ENCODE measurements around the gene GALNT15. TPM values are rescaled to one million over a fixed set of nuclear protein-coding genes. Genes with fewer than 3 reads are reported as not detected.
A peak's percentile ranks its signal among the peaks of the same experiment; 100 is the strongest.

GALNT15 gene
- total and polyA plus RNA-seq, 2 donors (not counting 1 experiment from before 2014, with no cell fraction given), result not detected

DNA sequence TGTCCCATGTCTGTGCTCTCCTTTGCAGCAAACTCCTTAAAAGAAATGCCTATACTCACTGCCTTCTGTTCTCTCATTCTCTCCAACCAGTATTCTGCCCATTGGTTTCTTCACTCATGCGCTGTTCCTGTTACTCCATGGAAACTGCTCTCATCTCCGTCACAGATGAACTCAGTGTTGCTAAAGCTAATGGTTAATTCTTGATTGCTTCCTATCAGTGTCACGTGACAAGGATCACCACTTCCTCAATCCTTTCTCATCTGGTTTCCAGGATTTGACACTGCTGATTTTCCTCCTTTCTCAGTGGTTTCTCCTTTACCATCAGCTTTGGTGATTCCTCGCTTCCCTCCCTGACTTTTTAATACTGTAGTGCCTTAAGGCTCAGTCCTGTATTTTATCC, 87.7 kb downstream of the GALNT15 start:
- Histone ChIP-seq H3K79me2 (ENCODE audit: control insufficient read depth, insufficient read depth, low read length) (peaks cover 40% of the 10 kb centered on the region), H3K9me3 (ENCODE audit: control extremely low read depth in 1 of 3, control insufficient read depth in 2 of 3, insufficient read depth in 1 of 3, low read length in 2 of 3) (no peaks in the 10 kb centered on the region), H3K27ac (ENCODE audit: low read length in 2 of 2) (no peak overlapping the region), H3K9ac (ENCODE audit: low read length) (no peak overlapping the region), H3K4me3 (ENCODE audit: control extremely low read depth in 1 of 5, extremely low read depth in 1 of 5, insufficient read depth in 1 of 5, low read depth in 2 of 5, low read length in 4 of 5) (no peak overlapping the region), H2AFZ (ENCODE audit: insufficient read depth, low read depth, low read length, poor library complexity, severe bottlenecking) (no peak overlapping the region), H4K20me1 (ENCODE audit: control insufficient read depth, insufficient read depth, low read length, poor library complexity, severe bottlenecking) (no peaks in the 10 kb centered on the region), H3K4me1 (ENCODE audit: control insufficient read depth in 2 of 2, insufficient read depth in 2 of 2, low read length in 2 of 2) (peaks cover 12 to 13% of the 10 kb centered on the region in 2 donors), H3K36me3 (replicated peaks in 1 of 2; ENCODE audit: control extremely low read depth in 1 of 2, control insufficient read depth in 1 of 2, extremely low read depth in 1 of 2, insufficient read depth in 2 of 2, low read length in 1 of 2) (peaks cover 8 to 20% of the 10 kb centered on the region in 2 experiments), H3K27me3 (replicated peaks in 1 of 4; ENCODE audit: control extremely low read depth in 1 of 4, control insufficient read depth in 3 of 4, insufficient read depth in 4 of 4, low read length in 3 of 4) (no peaks in the 10 kb centered on the region), H3K4me2 (replicated peaks; ENCODE audit: low read depth, low read length, poor library complexity, severe bottlenecking) (no peak overlapping the region)
- H3K27me3 Mint-ChIP-seq, result no peaks in the 10 kb centered on the region
- H3K9me3 Mint-ChIP-seq (ENCODE audit: insufficient read depth), result no peaks in the 10 kb centered on the region
- no peak overlapping the region for H3K27ac Mint-ChIP-seq
- intact Hi-C loops (cut with micrococcal nuclease), result loop anchor here (10.0 kb wide), 1 partner anchor 837 kb away; the partner anchor contains the start of genes EAF1 and METTL6
- DNase-seq, result no peak
- ChIA-PET CTCF (no interaction called here), POLR2A (no interaction called here)
- H3K4me1 Mint-ChIP-seq, result peaks cover 22% of the 10 kb centered on the region
- TF ChIP-seq EZH2 (IDR thresholded peaks at IDR 0.05; ENCODE audit: borderline replicate concordance, insufficient read depth, low read depth, low read length, poor library complexity, severe bottlenecking), result no peak
- TF ChIP-seq, protein P1, sequence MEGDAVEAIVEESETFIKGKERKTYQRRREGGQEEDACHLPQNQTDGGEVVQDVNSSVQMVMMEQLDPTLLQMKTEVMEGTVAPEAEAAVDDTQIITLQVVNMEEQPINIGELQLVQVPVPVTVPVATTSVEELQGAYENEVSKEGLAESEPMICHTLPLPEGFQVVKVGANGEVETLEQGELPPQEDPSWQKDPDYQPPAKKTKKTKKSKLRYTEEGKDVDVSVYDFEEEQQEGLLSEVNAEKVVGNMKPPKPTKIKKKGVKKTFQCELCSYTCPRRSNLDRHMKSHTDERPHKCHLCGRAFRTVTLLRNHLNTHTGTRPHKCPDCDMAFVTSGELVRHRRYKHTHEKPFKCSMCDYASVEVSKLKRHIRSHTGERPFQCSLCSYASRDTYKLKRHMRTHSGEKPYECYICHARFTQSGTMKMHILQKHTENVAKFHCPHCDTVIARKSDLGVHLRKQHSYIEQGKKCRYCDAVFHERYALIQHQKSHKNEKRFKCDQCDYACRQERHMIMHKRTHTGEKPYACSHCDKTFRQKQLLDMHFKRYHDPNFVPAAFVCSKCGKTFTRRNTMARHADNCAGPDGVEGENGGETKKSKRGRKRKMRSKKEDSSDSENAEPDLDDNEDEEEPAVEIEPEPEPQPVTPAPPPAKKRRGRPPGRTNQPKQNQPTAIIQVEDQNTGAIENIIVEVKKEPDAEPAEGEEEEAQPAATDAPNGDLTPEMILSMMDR (IDR thresholded peaks at IDR 0.05), result no peak
- no peak overlapping the region for H3K4me3 Mint-ChIP-seq
- WGBS (ENCODE audit: insufficient coverage), result 90% methylated on average over 4 of the region's 4 CpGs
- no peak for ATAC-seq (ENCODE audit: low read depth)

DNA sequence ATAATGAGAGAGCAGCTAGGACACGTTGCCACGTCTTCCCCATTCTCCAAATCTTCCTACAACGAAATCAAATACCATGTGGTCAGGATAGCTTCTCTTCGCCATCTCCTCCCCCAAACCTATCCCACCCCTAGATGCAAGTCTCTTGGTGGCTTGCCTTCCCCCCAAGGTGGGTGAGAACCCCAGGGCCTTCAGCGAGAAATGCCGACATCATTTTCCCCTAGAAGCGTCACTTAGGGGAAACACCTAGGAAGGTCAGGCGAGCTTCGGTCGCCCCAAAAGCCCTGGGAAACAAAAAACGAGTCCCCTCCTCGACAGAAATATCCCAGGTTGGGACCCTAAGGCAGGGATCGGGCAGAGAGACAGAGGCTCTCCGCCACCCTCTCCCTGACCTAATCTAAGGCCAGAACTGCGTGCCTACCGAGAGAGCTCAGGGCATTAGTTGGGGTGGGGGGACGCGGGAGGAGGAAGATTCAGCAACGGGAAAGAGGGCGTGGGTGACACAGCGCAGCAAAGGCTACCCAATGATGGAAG, 89.8 kb downstream of the GALNT15 start:
- peaks cover 12 to 13% of the 10 kb centered on the region in 2 donors for H3K4me1 ChIP-seq (ENCODE audit: control insufficient read depth in 2 of 2, insufficient read depth in 2 of 2, low read length in 2 of 2)
- H2AFZ ChIP-seq (ENCODE audit: insufficient read depth, low read depth, low read length, poor library complexity, severe bottlenecking), result peak overlapping the region; percentile 98
- CTCF ChIA-PET, result interaction anchor here (0.5 to 7.6 kb wide), 4 partner anchors 17 to 287 kb away, joined by 3 to 76 read pairs (median 12); no protein-coding TSS in a partner anchor
- no peaks in the 10 kb centered on the region for H3K9me3 ChIP-seq (ENCODE audit: control extremely low read depth in 1 of 3, control insufficient read depth in 2 of 3, insufficient read depth in 1 of 3, low read length in 2 of 3)
- ATAC-seq (ENCODE audit: low read depth) (no peak), DNase-seq (no peak)
- peaks cover 5 to 15% of the 10 kb centered on the region in 2 experiments for H3K36me3 ChIP-seq (replicated peaks in 1 of 2; ENCODE audit: control extremely low read depth in 1 of 2, control insufficient read depth in 1 of 2, extremely low read depth in 1 of 2, insufficient read depth in 2 of 2, low read length in 1 of 2)
- Mint-ChIP-seq H3K27ac (peak overlapping the region; percentile 99), H3K4me1 (peaks cover 25% of the 10 kb centered on the region), H3K4me3 (peak overlapping the region; percentile 99), H3K27me3 (no peaks in the 10 kb centered on the region), H3K9me3 (ENCODE audit: insufficient read depth) (no peaks in the 10 kb centered on the region)
- intact Hi-C loops (cut with micrococcal nuclease), result loop anchor here (2.0 to 10.0 kb wide), 6 partner anchors 249 to 1479 kb away; partner anchors contain the start of genes CAPN7, EAF1, METTL6 and PLCL2
- peak overlapping the region; percentile 96 for H3K9ac ChIP-seq (ENCODE audit: low read length)
- peaks cover 5% of the 10 kb centered on the region for H4K20me1 ChIP-seq (ENCODE audit: control insufficient read depth, insufficient read depth, low read length, poor library complexity, severe bottlenecking)
- H3K4me3 ChIP-seq (ENCODE audit: control extremely low read depth in 1 of 5, extremely low read depth in 1 of 5, insufficient read depth in 1 of 5, low read depth in 2 of 5, low read length in 4 of 5), result peak overlapping the region; percentile 80 to 97 (median 90)
- POLR2A ChIA-PET, result interaction anchor here (1.8 kb wide), 1 partner anchor 248 kb away, joined by 6 read pairs; the partner anchor contains the start of gene RFTN1
- WGBS (ENCODE audit: insufficient coverage), result 0% methylated on average over 15 of the region's 21 CpGs
- H3K4me2 ChIP-seq (replicated peaks; ENCODE audit: low read depth, low read length, poor library complexity, severe bottlenecking), result peak overlapping the region; percentile 87
- H3K27me3 ChIP-seq (replicated peaks in 1 of 4; ENCODE audit: control extremely low read depth in 1 of 4, control insufficient read depth in 3 of 4, insufficient read depth in 4 of 4, low read length in 3 of 4), result no peaks in the 10 kb centered on the region
- H3K79me2 ChIP-seq (ENCODE audit: control insufficient read depth, insufficient read depth, low read length), result peaks cover 56% of the 10 kb centered on the region
- TF ChIP-seq, protein P1 (IDR thresholded peaks at IDR 0.05), result no peak
- no peak for TF ChIP-seq EZH2 (IDR thresholded peaks at IDR 0.05; ENCODE audit: borderline replicate concordance, insufficient read depth, low read depth, low read length, poor library complexity, severe bottlenecking)
- peak overlapping the region; percentile 82 to 97 for H3K27ac ChIP-seq (ENCODE audit: low read length in 2 of 2)

All from B cell (primary cell).